ENCODE data around the gene SCN8A.

- TF ChIP-seq CTCF (IDR thresholded peaks at IDR 0.05; ENCODE audit: low read length), result no peak
- no peak for TF ChIP-seq EZH2 (optimal IDR thresholded peaks at IDR 0.05; ENCODE audit: low read depth, low read length)
- TF ChIP-seq EZH2phosphoT487 (IDR thresholded peaks at IDR 0.05; ENCODE audit: low read length), result no peak
Observed at GRCh38 chr12:51779876-51780275, 188.8 kb downstream of the SCN8A start.

All from MM.1S (cell line).